ENCODE results near the gene TASP1.
"Not testable (repeated sequence)": the region's sequence is repeated elsewhere in the genome, so short reads cannot be mapped to it uniquely, and the experiment has no call there.

TASP1 gene

GRCh38 chr20:13382786-13383185, 255.9 kb downstream of the TASP1 start:
- Histone ChIP-seq H3K9ac (ENCODE audit: low read length) (no peak overlapping the region), H2BK120ac (ENCODE audit: low read depth, low read length) (no peak overlapping the region), H2BK12ac (ENCODE audit: low read length in 2 of 2) (no peak overlapping the region), H3K18ac (ENCODE audit: low read depth in 1 of 2, low read length in 2 of 2) (no peak overlapping the region), H3K27me3 (ENCODE audit: control insufficient read depth in 1 of 2, insufficient read depth in 1 of 2, low read length in 2 of 2) (no peaks in the 10 kb centered on the region), H2AK5ac (ENCODE audit: low read length, severe bottlenecking) (no peak overlapping the region), H4K91ac (ENCODE audit: low read length) (no peak overlapping the region), H3K4me3 (ENCODE audit: insufficient read depth in 1 of 2, low read depth in 1 of 2, low read length in 2 of 2) (no peak overlapping the region), H3K79me1 (replicated peaks; ENCODE audit: low read length, poor library complexity, severe bottlenecking) (no peaks in the 10 kb centered on the region), H3K27ac (ENCODE audit: low read length, poor library complexity, severe bottlenecking) (no peak overlapping the region), H2AFZ (ENCODE audit: low read depth, low read length) (no peak overlapping the region), H3K23ac (ENCODE audit: low read length in 2 of 2) (no peak overlapping the region), H3K14ac (ENCODE audit: low read length in 2 of 2) (no peak overlapping the region), H3K4me2 (ENCODE audit: low read length, poor library complexity, severe bottlenecking) (no peak overlapping the region), H3K9me3 (ENCODE audit: control insufficient read depth, low read length) (peaks cover 2% of the 10 kb centered on the region), H3K4me1 (ENCODE audit: control insufficient read depth, insufficient read depth, low read depth, low read length) (peaks cover 2% of the 10 kb centered on the region), H3K4ac (ENCODE audit: low read depth in 1 of 2, low read length in 2 of 2) (no peak overlapping the region), H2BK5ac (ENCODE audit: low read depth, low read length, poor library complexity, severe bottlenecking) (no peak overlapping the region), H4K8ac (ENCODE audit: low read length) (no peak overlapping the region), H2BK15ac (ENCODE audit: low read depth, poor library complexity, severe bottlenecking) (no peak overlapping the region), H3K36me3 (ENCODE audit: control insufficient read depth in 1 of 2, insufficient read depth in 2 of 2, low read depth in 1 of 2, low read length in 2 of 2) (peaks cover 0 to 2% of the 10 kb centered on the region in 2 experiments)
- 80% methylated on average over 3 of the region's 3 CpGs for WGBS
- no peak for DNase-seq

- not testable (repeated sequence) for H3K4me3 ChIP-seq (ENCODE audit: insufficient read depth in 1 of 2, low read depth in 1 of 2, low read length in 2 of 2); H2BK120ac ChIP-seq (ENCODE audit: low read depth, low read length); H3K23ac ChIP-seq (ENCODE audit: low read length in 2 of 2); H3K9ac ChIP-seq (ENCODE audit: low read length); H2BK15ac ChIP-seq (ENCODE audit: low read depth, poor library complexity, severe bottlenecking); H2BK12ac ChIP-seq (ENCODE audit: low read length in 2 of 2); H3K27ac ChIP-seq (ENCODE audit: low read length, poor library complexity, severe bottlenecking); H3K18ac ChIP-seq (ENCODE audit: low read depth in 1 of 2, low read length in 2 of 2); H3K4me1 ChIP-seq (ENCODE audit: control insufficient read depth, insufficient read depth, low read depth, low read length); H3K9me3 ChIP-seq (ENCODE audit: control insufficient read depth, low read length); H3K79me1 ChIP-seq (replicated peaks; ENCODE audit: low read length, poor library complexity, severe bottlenecking); H3K27me3 ChIP-seq (ENCODE audit: control insufficient read depth in 1 of 2, insufficient read depth in 1 of 2, low read length in 2 of 2); H2BK5ac ChIP-seq (ENCODE audit: low read depth, low read length, poor library complexity, severe bottlenecking); H2AFZ ChIP-seq (ENCODE audit: low read depth, low read length); H3K4ac ChIP-seq (ENCODE audit: low read depth in 1 of 2, low read length in 2 of 2); H3K36me3 ChIP-seq (ENCODE audit: control insufficient read depth in 1 of 2, insufficient read depth in 2 of 2, low read depth in 1 of 2, low read length in 2 of 2); H2AK5ac ChIP-seq (ENCODE audit: low read length, severe bottlenecking); DNase-seq; H4K91ac ChIP-seq (ENCODE audit: low read length); H4K8ac ChIP-seq (ENCODE audit: low read length); H3K4me2 ChIP-seq (ENCODE audit: low read length, poor library complexity, severe bottlenecking); H3K14ac ChIP-seq (ENCODE audit: low read length in 2 of 2)
- WGBS = 95% methylated on average over 11 of the region's 11 CpGs
Observed at GRCh38 chr20:13380497-13381229, 258.1 kb downstream of the TASP1 start.

GRCh38 chr20:13373400-13373799, 265.3 kb downstream of the TASP1 start:
- Histone ChIP-seq H3K23ac (ENCODE audit: low read length in 2 of 2) (no peak overlapping the region), H3K27me3 (ENCODE audit: control insufficient read depth in 1 of 2, insufficient read depth in 1 of 2, low read length in 2 of 2) (no peaks in the 10 kb centered on the region)

GRCh38 chr20:13364278-13365170, 274.2 kb downstream of the TASP1 start:
- H3K79me1 ChIP-seq (replicated peaks; ENCODE audit: low read length, poor library complexity, severe bottlenecking) = no peaks in the 10 kb centered on the region
- WGBS = 84% methylated on average over 5 of the region's 6 CpGs
- H3K4me1 ChIP-seq (ENCODE audit: control insufficient read depth, insufficient read depth, low read depth, low read length) = no peaks in the 10 kb centered on the region

More at GRCh38 chr20:13373400-13373799, 265.3 kb downstream of the TASP1 start:
- Histone ChIP-seq H3K4me1 (ENCODE audit: control insufficient read depth, insufficient read depth, low read depth, low read length) (no peaks in the 10 kb centered on the region), H4K8ac (ENCODE audit: low read length) (no peak overlapping the region), H2AK5ac (ENCODE audit: low read length, severe bottlenecking) (no peak overlapping the region), H3K14ac (ENCODE audit: low read length in 2 of 2) (no peak overlapping the region), H3K4ac (ENCODE audit: low read depth in 1 of 2, low read length in 2 of 2) (no peak overlapping the region), H3K79me1 (replicated peaks; ENCODE audit: low read length, poor library complexity, severe bottlenecking) (no peaks in the 10 kb centered on the region), H3K36me3 (ENCODE audit: control insufficient read depth in 1 of 2, insufficient read depth in 2 of 2, low read depth in 1 of 2, low read length in 2 of 2) (no peaks in the 10 kb centered on the region), H3K9me3 (ENCODE audit: control insufficient read depth, low read length) (peaks cover 4% of the 10 kb centered on the region), H2BK15ac (ENCODE audit: low read depth, poor library complexity, severe bottlenecking) (no peak overlapping the region), H2BK120ac (ENCODE audit: low read depth, low read length) (no peak overlapping the region), H4K91ac (ENCODE audit: low read length) (no peak overlapping the region), H3K27ac (ENCODE audit: low read length, poor library complexity, severe bottlenecking) (no peak overlapping the region), H3K9ac (ENCODE audit: low read length) (no peak overlapping the region), H2BK12ac (ENCODE audit: low read length in 2 of 2) (no peak overlapping the region), H3K4me3 (ENCODE audit: insufficient read depth in 1 of 2, low read depth in 1 of 2, low read length in 2 of 2) (no peak overlapping the region), H2AFZ (ENCODE audit: low read depth, low read length) (no peak overlapping the region), H3K4me2 (ENCODE audit: low read length, poor library complexity, severe bottlenecking) (no peak overlapping the region), H2BK5ac (ENCODE audit: low read depth, low read length, poor library complexity, severe bottlenecking) (no peak overlapping the region), H3K18ac (ENCODE audit: low read depth in 1 of 2, low read length in 2 of 2) (no peak overlapping the region)
- no peak for DNase-seq

More at GRCh38 chr20:13364278-13365170, 274.2 kb downstream of the TASP1 start:
- H3K23ac ChIP-seq (ENCODE audit: low read length in 2 of 2) = no peak overlapping the region
- no peak overlapping the region for H2AK5ac ChIP-seq (ENCODE audit: low read length, severe bottlenecking)
- no peak overlapping the region for H3K18ac ChIP-seq (ENCODE audit: low read depth in 1 of 2, low read length in 2 of 2)
- H3K4me3 ChIP-seq (ENCODE audit: insufficient read depth in 1 of 2, low read depth in 1 of 2, low read length in 2 of 2) = no peak overlapping the region
- no peak overlapping the region for H3K4me2 ChIP-seq (ENCODE audit: low read length, poor library complexity, severe bottlenecking)
- H3K14ac ChIP-seq (ENCODE audit: low read length in 2 of 2) = no peak overlapping the region
- H3K27me3 ChIP-seq (ENCODE audit: control insufficient read depth in 1 of 2, insufficient read depth in 1 of 2, low read length in 2 of 2) = no peaks in the 10 kb centered on the region
- no peaks in the 10 kb centered on the region for H3K9me3 ChIP-seq (ENCODE audit: control insufficient read depth, low read length)
- no peak overlapping the region for H2BK15ac ChIP-seq (ENCODE audit: low read depth, poor library complexity, severe bottlenecking)
- no peak overlapping the region for H3K27ac ChIP-seq (ENCODE audit: low read length, poor library complexity, severe bottlenecking)
- H2BK12ac ChIP-seq (ENCODE audit: low read length in 2 of 2) = no peak overlapping the region
- peak overlapping the region; percentile 42 for H4K8ac ChIP-seq (ENCODE audit: low read length)
- no peak overlapping the region for H4K91ac ChIP-seq (ENCODE audit: low read length)
- no peaks in the 10 kb centered on the region for H3K36me3 ChIP-seq (ENCODE audit: control insufficient read depth in 1 of 2, insufficient read depth in 2 of 2, low read depth in 1 of 2, low read length in 2 of 2)
- H2BK5ac ChIP-seq (ENCODE audit: low read depth, low read length, poor library complexity, severe bottlenecking) = no peak overlapping the region
- no peak overlapping the region for H3K4ac ChIP-seq (ENCODE audit: low read depth in 1 of 2, low read length in 2 of 2)
- H2BK120ac ChIP-seq (ENCODE audit: low read depth, low read length) = no peak overlapping the region
- no peak overlapping the region for H3K9ac ChIP-seq (ENCODE audit: low read length)
- no peak overlapping the region for H2AFZ ChIP-seq (ENCODE audit: low read depth, low read length)
- no peak for DNase-seq
